ENCODE data around the gene CYB5A.

CYB5A gene

DNA sequence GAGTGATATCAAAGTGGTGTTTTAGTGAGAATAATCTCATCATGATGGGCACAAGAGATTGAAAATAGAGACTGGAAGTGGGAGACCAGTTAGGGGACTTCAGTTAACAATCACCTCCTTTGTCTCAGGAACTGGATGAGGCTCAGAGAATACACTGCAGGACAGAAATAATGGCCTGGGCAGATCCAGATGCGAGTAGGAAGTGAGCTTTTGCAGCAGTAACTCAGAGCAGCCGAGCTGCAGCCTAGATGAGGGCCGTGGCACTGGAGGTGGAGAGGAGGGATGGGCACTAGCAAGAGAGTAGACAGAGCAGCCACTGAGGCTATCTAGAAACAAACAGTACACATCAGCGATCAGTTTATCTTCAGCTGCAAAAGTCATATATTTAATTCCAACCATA is 48.6 kb downstream of the CYB5A start:
- DNase-seq (ENCODE audit: low spot score), result no peak

DNA sequence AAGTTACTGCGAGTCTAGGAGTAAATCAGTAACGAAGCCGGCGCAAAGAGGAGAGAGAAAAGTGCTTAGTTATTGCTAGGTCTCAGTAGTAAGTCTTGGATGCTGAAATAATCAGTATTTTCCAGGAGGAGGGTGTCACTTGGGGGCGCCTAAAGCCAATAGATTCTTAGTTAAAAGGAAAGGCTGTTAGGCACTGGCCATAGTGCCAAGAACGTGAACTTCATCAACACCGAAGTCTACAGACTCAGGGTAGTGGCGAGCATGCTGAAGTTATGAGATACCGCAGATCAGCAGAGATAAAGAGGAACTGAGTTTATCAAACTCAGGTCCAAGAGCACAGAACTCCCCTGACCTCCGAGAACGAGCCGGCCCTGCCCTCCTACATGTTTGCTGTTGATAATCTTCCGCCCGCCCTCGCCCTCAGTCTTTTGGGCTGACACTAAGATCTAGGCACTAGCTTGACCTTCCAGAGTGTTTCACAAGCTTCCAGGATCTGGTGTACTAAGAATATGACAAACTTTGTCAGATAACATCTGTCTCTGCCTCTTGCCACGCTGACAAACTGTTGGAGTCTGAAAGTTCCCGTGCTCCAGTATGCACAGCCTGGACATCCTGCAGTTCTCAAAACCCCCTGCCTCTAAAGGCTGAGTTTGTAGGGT is 49.2 kb downstream of the CYB5A start:
- no peak for DNase-seq (ENCODE audit: low spot score)

DNA sequence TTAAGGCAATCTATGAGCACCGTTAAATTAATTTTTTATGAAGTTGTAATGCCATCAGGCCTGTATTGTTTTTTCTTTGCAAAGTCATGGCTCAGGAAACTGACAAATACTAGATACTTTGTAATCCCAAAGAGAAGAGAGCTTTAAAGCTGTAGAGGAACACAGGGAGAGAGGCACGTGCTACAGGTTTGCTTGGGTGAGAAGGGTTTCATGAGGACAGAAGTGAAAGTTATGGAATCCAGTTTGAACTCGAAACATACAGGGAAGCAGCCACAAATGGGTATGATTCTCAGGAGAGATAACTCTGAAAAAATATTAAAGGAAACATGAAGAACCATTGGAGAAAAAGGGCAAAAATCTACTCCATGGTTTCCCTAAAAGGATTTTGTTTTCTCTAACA is 49.8 kb downstream of the CYB5A start:
- no peak for DNase-seq (ENCODE audit: low spot score)

DNA sequence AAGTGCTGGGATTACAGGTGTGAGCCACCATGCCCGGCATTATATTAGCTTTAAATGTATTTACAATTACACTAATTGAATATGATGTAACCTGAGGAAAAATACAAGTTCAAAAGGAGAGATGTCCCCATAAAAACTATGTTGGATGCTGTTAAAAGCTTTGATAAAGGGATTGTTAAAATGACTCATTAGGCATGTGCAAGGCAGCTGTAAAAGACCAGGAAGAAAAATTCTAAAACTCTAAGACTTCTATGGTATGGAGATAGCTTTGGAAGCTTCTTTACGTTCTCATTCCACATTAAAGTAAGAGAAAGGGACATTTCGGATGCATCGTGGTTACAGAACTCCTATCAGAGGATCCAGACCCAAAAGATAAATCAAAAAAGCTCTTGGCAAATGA is 50.3 kb downstream of the CYB5A start:
- no peak for DNase-seq (ENCODE audit: low spot score)

DNA sequence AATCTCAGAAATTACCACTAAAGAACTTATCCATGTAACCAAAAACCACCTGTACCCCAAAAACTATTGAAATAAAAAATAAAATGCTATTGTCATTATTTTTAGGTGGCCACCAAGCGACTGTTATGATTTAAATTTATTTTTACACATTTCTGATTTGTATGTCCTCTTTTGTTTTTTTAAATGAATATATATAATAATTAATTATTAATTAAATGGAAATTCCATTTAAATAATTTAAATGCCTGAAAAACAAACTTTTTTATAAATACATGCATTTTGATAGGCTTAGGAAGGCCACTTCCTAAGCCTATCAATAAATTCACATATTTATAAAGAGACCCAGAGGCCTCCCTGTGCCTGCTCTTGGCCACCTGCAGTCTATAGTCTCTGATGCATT is 52.2 kb downstream of the CYB5A start:
- no peak for DNase-seq (ENCODE audit: low spot score)

DNA sequence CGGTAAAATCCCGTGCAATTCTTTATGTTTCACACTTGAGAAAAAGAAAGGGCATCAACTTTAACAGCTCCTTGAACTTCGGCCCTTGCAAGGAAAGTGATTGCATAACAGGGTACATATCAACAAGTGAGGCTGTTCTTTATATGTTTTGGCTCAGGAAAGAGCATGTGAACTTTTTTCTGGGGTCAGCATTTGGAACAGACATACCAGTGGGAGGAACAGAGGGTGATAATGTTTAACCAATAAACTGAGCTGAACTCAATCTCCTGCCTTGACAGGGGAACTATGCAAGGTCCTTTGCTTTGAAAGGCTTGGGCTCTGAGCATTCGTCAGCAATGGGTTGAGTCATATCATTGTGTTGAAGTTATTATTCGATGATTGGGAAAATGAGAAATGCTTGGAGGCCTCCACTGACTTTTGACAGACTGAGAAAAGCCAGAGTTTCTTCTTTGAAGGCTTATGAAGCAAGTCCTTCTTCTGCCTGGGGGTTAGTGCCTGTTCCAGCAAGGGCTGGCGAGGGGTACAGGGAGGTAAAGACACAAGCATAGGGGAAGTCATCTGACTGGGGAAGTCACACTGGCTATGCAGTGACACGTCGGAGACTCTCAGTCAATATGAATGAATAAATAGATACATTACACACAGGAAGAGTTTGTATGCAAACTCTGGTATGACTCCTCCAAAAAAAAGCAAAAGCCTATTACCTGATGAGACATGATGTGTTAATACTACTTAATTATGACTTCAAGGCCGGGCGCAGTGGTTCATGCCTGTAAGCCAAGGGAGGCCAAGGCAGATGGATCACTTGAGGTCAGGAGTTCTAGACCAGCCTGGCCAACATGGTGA is 57.2 kb downstream of the CYB5A start:
- no peak for DNase-seq (ENCODE audit: low spot score)

DNA sequence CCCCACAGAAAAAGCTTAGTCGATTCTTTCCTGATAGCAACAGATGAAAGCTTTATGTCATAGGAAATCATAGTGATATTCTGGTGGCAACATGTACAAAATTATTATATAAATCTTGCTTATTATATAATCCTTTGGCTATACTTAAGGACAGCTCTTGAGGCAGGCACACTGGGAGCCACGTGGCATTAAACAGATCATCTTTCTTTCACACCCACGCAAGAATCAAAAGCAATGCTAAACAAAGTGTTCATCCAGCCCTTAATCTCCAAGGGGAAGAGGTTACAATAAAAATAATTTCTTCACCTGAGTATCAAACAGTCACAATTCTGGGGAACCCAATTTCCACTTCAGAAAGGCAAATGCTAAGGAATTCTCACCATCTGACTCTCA is 57.8 kb downstream of the CYB5A start:
- no peak for DNase-seq (ENCODE audit: low spot score)

DNA sequence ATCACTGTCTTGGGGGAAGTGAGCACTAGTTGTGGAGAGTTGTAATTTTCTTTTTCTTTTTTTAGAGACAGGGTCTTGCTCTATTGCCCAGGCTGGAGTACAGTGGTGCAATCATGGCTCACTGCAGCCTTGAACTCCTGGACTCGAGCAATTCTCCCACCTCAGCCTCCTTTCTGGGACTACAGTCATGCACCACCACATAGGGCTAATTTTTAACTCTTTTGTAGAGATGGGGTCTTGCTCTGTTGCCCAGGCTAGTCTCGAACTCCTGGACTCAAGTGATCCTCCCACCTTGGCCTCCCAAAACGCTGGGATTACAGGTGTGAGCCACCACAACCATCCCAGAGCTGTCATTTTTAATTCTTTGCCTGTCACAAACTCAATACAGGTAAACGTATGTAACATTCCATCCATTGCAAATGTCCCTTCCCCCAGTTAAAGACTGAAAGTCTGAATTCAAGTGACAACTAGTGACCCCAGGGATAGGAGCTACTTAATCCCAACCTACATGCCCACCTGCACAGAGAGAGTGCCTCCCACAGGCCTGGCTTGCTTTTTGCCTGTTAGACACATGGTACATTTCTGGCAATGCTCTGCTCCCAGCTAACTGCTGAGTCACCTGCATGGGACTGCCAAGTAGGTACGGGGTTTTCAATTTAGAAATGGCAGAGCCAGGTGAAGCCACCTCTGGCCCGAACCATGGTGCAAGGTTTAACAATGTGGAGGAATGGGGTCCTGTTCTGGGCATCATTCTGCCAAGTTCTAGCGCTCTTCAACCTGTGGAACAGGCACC is 60.6 kb downstream of the CYB5A start:
- DNase-seq (ENCODE audit: low spot score), result no peak

DNA sequence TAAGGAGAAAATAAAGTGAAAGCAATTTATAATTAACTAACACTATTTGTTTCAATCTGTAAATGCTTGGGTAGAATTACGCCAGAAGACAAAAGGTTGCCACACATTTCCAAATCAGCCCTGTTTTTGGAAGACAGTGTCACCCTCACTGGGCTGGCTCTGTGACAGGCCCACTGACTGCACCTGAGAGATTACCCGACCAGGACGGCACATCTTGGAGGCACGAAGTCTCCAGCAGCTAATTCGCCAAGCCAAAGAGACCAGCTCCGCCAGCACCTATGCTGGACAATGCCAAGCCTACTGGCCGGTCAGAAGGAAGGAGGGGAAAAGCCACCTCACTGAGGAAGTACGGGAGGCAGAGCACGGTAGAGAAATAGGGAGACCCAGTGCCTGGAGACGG is 61.9 kb downstream of the CYB5A start:
- no peak for DNase-seq (ENCODE audit: low spot score)

DNA sequence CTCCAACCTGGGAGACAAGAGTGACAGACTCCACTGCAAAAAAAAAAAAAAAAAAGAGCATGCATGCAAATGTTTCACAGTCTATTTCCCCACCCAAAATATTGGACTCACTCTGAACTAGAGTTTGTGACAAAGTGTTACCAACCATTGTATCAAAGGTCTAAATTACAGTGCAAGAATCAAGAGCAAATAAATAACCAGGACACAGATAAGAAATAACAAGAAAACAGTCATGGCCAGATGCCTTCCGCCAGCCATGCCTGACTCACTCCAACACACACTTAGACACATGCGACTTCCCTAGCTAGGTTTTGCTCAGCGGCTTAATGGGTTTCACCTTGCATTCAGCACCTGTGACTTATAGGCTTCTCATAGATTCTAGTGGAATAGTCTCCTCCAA is 62.8 kb downstream of the CYB5A start:
- DNase-seq (ENCODE audit: low spot score), result no peak

DNA sequence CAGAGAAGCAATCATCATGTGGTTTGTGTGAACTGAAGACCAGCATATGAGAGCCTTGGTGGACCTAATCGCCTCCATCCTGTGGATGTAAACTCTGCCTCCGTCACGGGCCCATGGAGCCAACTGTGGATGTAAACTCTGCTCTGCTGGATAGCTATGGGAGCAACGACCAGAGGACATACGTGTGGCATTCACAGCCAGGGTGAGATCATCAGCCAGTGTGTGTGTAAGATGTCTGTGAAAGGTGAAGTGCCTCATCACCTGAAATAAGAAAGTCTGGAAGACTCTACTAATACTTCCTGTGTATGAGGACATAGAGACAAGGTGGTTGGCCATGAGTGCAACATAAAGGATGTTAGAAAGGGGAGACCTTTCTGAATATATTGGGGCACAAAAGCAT is 63.5 kb downstream of the CYB5A start:
- no peak for DNase-seq (ENCODE audit: low spot score)

DNA sequence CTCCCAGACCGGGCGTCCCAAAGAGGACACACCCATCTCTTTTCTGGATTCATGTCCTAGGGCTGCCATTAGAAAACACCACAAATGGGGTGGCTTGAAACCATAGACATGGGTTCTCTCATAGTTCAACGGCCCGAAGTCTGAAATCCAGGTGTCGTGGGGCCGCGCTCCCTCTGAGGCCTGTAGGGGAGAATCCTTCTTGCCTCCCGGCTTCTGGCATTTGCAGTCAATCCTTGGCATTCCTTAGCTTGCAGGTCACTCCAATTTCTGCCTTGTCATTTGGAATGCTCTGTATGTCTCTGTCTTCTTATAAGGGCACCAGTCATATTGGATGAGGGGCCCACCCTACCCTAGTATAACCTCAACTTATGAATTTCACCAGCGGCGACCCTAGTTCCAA is 65.1 kb downstream of the CYB5A start:
- DNase-seq (ENCODE audit: low spot score), result no peak

DNA sequence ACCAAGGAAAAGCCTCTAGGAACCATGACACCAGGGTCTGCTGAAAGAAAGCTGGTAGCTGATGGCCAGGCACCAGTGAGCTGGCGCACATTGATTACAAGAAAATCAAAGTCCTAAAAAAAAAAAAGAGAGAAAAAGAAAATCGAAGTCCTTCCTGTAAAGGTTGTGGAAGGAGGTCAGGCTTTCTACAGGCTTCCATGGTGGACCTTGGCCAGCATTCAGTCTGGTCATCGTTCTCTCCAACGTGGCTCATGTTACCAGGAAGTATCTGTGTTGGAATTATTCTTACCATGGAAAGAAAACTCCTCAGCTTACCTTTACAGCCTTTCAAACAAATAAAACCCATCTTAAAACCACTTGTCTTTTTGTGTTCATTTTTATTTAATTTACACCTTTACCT is 65.6 kb downstream of the CYB5A start:
- no peak for DNase-seq (ENCODE audit: low spot score)

DNA sequence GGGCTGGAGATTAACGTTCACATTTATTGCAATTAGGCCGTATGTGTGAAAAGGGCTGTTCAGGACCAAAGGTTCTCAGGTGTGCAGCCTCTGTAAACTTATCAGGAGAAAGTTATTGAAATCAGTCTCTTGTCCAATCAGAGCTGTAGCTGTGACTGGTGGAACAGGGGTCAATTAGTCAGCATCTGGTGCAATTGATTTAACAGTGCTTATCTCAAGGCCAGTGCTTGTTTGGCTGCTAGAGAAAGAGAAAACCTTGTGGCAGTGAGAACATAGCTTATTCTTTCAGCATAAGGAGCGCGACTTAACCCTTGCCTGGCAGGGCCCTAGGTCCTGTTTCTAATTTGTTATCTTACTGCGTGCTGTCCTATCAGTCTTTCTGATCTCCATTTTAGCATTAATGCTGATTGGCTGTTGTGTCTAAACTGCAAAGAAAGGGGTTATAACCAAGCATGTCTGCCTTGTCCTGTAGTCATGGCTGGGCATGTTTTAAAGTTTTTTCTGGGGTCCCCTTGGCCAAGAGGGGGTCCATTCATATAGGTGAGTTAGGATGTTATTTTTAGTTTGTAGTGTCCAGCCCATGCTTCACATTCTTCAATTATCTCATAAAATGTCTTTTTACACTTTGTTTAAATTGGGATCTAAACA is 66.4 kb downstream of the CYB5A start:
- DNase-seq (ENCODE audit: low spot score), result no peak

DNA sequence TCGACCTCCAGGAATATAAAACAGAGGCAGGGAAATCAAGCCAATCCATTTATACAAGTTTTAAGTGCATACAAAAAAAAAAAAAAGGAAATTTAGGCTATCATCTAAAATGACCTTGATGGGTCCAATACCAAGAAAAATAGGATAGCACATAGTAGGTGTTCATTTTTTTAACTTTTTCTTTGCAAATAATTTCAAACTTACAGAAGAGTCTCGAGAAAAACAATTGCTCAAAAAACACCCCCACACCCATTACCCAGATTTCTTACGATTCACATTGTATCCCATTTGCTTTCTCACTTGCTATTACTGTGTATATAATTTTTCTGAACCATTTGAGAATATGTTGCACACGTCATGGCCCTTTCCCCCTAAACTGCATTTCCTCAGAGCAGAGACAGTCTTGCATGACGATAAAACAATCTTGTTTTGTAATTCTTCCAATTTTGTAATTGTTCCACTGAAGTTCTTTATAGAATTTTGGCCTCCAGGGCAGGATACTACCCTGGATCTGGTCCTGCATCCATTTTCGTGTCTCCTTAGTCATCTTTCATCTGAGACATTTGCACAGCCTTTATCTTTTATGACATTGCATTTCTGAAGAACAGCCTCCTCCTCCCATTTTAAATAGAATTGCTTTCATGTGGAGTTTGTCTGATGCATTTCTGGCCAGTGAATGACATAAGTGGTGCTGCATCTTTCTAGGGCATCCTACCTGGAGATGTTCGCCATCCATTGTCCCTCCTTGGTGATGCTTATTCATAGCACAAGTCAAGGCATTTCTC is 68.9 kb downstream of the CYB5A start:
- DNase-seq (ENCODE audit: low spot score), result no peak

DNA sequence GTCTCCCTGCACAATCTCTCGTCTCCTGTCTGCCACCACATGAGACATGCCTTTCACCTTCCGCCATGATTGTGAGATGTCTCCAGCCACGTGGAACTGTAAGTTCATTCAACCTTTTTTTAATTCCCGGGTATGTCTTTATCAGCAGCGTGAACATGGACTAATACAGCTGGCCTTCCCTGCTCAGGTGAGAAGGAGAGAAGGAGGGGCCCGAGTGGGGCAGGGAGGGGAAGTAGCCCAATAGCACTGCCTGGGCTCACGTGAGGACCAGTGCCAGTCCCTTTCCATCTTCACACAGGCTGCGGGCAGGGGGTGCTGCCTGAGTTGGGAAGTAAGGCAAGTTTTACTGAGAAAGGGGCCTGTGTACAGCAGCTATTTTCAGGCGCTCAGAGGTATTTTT is 70.7 kb downstream of the CYB5A start:
- no peak for DNase-seq (ENCODE audit: low spot score)

DNA sequence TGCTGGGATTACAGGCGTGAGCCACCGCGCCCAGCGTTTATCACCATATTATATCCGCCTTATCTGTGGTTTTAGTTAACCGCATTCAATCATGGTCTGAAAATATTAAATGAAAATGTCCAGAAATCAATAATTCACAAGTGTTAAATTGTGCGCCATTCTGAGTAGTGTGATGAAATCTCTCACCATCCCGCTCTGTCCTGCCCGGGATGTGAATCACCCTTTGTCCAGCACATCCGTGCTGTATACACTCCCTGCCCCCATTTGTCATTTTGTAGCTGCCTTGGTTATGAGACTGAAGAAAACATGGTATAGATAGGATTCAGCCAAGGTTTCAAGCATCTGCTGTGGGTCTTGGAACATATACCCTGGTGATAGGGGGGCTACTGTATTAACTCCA is 72.7 kb downstream of the CYB5A start:
- no peak for DNase-seq (ENCODE audit: low spot score)

DNA sequence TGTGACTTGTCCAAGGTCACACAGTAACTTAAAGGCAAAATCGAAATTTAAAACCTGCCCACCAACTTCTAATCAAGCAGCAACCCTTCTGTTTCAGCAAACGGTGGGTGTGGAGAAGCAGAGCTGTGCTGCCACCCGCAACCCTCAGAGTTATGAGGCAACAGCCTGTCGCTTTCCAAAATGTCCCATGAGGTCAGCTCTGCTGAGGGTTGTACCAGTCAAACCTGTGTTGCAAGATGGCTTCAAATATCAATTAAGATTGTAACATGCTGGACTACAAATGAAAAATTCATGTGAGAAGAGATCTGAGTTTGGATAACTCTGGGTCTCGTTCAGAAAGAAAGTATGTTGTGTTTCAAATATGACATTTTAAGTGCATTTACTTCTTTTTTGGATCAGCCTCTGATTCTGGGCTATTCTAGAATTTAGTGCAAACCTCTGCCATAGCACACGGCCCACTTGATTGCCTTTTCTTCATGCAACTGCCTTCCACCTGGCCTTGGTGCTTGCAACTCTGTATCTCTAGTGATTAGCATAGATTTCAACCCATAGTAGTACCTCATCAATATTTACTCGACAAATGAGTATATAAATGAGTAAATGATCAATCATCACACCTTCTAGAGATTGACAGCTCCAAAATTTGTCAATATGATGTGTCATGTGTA is 74.2 kb downstream of the CYB5A start:
- no peak for DNase-seq (ENCODE audit: low spot score)

DNA sequence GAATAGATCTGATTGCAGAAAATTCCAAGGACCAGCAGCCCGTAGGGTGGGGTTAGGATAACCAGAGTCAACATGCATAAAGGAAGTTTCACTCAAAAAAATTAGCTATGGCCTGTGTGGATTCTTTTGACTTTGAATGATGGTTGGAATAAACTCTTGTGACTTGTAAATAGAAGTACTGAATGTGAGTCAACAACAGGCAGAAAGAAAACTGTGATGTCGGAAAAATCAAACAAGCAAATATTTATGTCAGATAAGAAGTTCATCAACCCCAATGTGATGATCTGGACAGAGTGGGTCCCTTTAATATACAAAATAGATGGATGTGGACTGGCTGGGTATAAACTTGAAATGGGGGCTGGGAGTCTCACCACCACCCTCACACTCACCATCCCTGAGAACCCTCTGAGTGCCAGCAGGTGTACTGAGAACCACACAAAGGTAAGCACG is 75.1 kb downstream of the CYB5A start:
- no peak for DNase-seq (ENCODE audit: low spot score)

DNA sequence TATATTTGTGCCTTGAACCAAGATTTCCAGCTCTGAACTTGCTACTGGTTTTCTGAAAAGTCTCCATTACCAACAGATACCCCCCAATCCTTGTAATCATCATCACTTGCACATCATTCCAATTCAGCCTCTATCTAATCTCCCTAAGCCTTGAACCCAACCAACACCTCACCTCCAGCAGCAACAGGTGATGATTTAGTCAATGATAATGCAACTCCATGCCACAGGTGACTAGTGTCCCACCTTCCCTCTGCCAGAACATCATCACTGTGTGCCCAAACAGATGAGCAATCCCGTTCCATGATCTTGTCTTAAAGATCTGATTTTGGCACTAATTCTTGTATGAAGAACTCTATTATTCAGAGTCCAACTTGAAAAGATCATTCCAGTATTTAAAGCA is 75.9 kb downstream of the CYB5A start:
- no peak for DNase-seq (ENCODE audit: low spot score)

DNA sequence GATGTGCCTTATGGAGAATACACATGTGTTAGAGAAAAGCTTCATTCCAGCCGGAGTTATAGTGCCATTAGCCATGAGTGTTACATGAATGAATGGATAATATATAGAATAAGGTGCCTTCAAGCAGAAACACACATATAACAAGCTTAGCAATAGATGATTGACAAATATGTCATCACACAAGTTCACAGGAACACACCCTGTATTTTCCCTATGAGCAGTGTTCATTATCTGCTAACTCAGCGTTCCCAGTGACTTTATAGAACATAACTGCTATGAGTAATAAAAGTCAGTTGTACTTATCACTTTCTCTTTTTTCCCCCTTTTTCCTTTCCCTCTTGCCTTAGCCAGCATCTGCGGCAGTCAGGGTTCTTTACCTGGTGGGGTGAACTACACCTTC is 78.3 kb downstream of the CYB5A start:
- DNase-seq (ENCODE audit: low spot score), result no peak

All from ecto neural progenitor cell (in vitro differentiated cells).